ENCODE data around the gene SRP68. TPM values are rescaled to one million over a fixed set of nuclear protein-coding genes. Genes with fewer than 3 reads are reported as not detected.

SRP68 gene
- total and polyA plus RNA-seq, 2 of the 8 experiments (the other 6 are each of a cell fraction or from before 2014, with no cell fraction given) = 57.7 to 83.5 TPM

- Histone ChIP-seq H3K56ac (replicated peaks; ENCODE audit: insufficient read length, low read depth, low read length) (no peak overlapping the region), H4K8ac (ENCODE audit: extremely low read depth, insufficient read depth, low read length) (no peak overlapping the region), H3K23ac (ENCODE audit: insufficient read length) (no peak overlapping the region), H3K18ac (ENCODE audit: extremely low read depth, low read length) (no peak overlapping the region), H3K4ac (replicated peaks; ENCODE audit: insufficient read length, low read depth, low read length) (no peak overlapping the region), H2BK5ac (ENCODE audit: low read depth, low read length) (no peak overlapping the region), H3K27ac (ENCODE audit: low read depth, low read length) (no peak overlapping the region), H2BK120ac (replicated peaks; ENCODE audit: low read depth, low read length) (no peak overlapping the region), H3K27me3 (replicated peaks in 1 of 4; ENCODE audit: control insufficient read depth in 3 of 4, extremely low read depth in 1 of 4, insufficient read depth in 3 of 4, low read length in 3 of 4) (no peaks in the 10 kb centered on the region), H3K9ac (replicated peaks in 1 of 4; ENCODE audit: extremely low read depth in 1 of 4, low read depth in 3 of 4, low read length in 3 of 4) (no peak overlapping the region), H2BK20ac (ENCODE audit: low read length) (no peak overlapping the region), H4K5ac (ENCODE audit: insufficient read length, low read depth, low read length) (no peak overlapping the region), H3K79me2 (ENCODE audit: control insufficient read depth in 1 of 2, insufficient read depth in 2 of 2, low read length in 2 of 2) (no peaks in the 10 kb centered on the region), H2AFZ (ENCODE audit: low read length) (no peak overlapping the region), H3K4me3 (ENCODE audit: extremely low read depth in 1 of 4, insufficient read depth in 2 of 4, low read depth in 3 of 4, low read length in 4 of 4) (no peak overlapping the region), H3K4me2 (ENCODE audit: insufficient read depth in 1 of 2, low read depth in 2 of 2, low read length in 2 of 2) (no peak overlapping the region), H3K9me3 (ENCODE audit: insufficient read depth in 2 of 2, low read depth in 1 of 2, low read length in 1 of 2) (no peaks in the 10 kb centered on the region; a peak in 1 of 4 replicates), H3K14ac (ENCODE audit: insufficient read length) (no peak overlapping the region), H3K79me1 (ENCODE audit: low read depth, low read length) (no peaks in the 10 kb centered on the region), H2BK12ac (ENCODE audit: low read depth, low read length) (no peak overlapping the region), H3K4me1 (replicated peaks in 1 of 4; ENCODE audit: control insufficient read depth in 3 of 4, insufficient read depth in 4 of 4, low read length in 3 of 4) (no peaks in the 10 kb centered on the region), H2BK15ac (ENCODE audit: low read length) (no peak overlapping the region), H4K20me1 (replicated peaks in 1 of 2; ENCODE audit: control insufficient read depth in 1 of 2, insufficient read depth in 2 of 2, low read length in 2 of 2) (no peaks in the 10 kb centered on the region), H3K23me2 (ENCODE audit: low read depth, low read length) (no peaks in the 10 kb centered on the region), H4K91ac (replicated peaks; ENCODE audit: insufficient read length, low read length) (no peak overlapping the region), H2AK5ac (ENCODE audit: low read depth, low read length) (no peak overlapping the region), H3K36me3 (ENCODE audit: control insufficient read depth in 2 of 4, insufficient read depth in 4 of 4, low read length in 3 of 4) (no peaks in the 10 kb centered on the region; a peak in 1 of 8 replicates)
- WGBS, 2 experiments (ENCODE audit: extremely low coverage in 1 of 2, insufficient coverage in 1 of 2, insufficient read length in 1 of 2, insufficient replicate concordance in 2 of 2, low coverage in 1 of 2, low lambda C conversion rate in 2 of 2, missing lambda C conversion rate in 1 of 2) = 94% methylated on average over 38 of the region's 39 CpGs; no CpG with 5 or more reads in 1 of the 2 experiments
- ChIA-PET POLR2A (ENCODE audit: partially characterized antibody) (interaction anchor here (1.0 to 1.5 kb wide), 5 partner anchors 9 to 111 kb away, joined by 4 to 5 read pairs (median 4); partner anchors contain the start of gene TRIM65), CTCF (ENCODE audit: partially characterized antibody) (interaction anchor here (0.7 to 32.0 kb wide), 17 partner anchors 5 to 294 kb away, joined by 3 to 885 read pairs (median 4); partner anchors contain the start of genes CDK3, EVPL, MRPL38 and TRIM65)
- TF ChIP-seq EZH2 (IDR thresholded peaks at IDR 0.05; ENCODE audit: low read depth, low read length, severe bottlenecking) (no peak), ASH2L (IDR thresholded peaks at IDR 0.05; ENCODE audit: low read length) (no peak), POU5F1 (IDR thresholded peaks at IDR 0.05; ENCODE audit: low read depth, low read length) (no peak), JUND (IDR thresholded peaks at IDR 0.05; ENCODE audit: low read length) (no peak), KDM5A (IDR thresholded peaks at IDR 0.05; ENCODE audit: low read length) (no peak)
- no peak for DNase-seq (ENCODE audit: low read depth in 1 of 2, low spot score in 2 of 2)
- no peak for FAIRE-seq
These were observed 65.0 kb downstream of the SRP68 start for GRCh38 chr17:76007131-76007849.

Measured in H1 (cell line).